ENCODE measurements around the gene SLC38A10. TPM values are rescaled to one million over a fixed set of nuclear protein-coding genes. Genes with fewer than 3 reads are reported as not detected.
"Not testable (repeated sequence)": the region's sequence is repeated elsewhere in the genome, so short reads cannot be mapped to it uniquely, and the experiment has no call there.

Gene SLC38A10
- total RNA-seq, 1 donor from 2014 or later = 36.0 TPM

- intact Hi-C loops (cut with DNase I) = no loop called here
Observed at GRCh38 chr17:81315129-81315884, 20.2 kb upstream of the SLC38A10 start.

GRCh38 chr17:81314398-81315081 is 19.4 kb upstream of the SLC38A10 start:
- intact Hi-C loops (cut with DNase I) = loop anchor here (5.0 kb wide), 1 partner anchor 58 kb away; no protein-coding TSS in a partner anchor
- no peak for DNase-seq (ENCODE audit: low spot score)

More at GRCh38 chr17:81315129-81315884, 20.2 kb upstream of the SLC38A10 start:
- no peak for DNase-seq (ENCODE audit: low spot score)

- DNase-seq (ENCODE audit: low spot score) = no peak
- intact Hi-C loops (cut with DNase I) = loop anchor here (5.0 kb wide), 1 partner anchor 58 kb away; no protein-coding TSS in a partner anchor
Observed at GRCh38 chr17:81313776-81314397, 18.8 kb upstream of the SLC38A10 start.

- intact Hi-C loops (cut with DNase I) = loop anchor here (5.0 kb wide), 1 partner anchor 60 kb away; no protein-coding TSS in a partner anchor
- no peak for DNase-seq (ENCODE audit: low spot score)
Observed at GRCh38 chr17:81312624-81313325, 17.7 kb upstream of the SLC38A10 start.

GRCh38 chr17:81311946-81312345 is 16.8 kb upstream of the SLC38A10 start:
- intact Hi-C loops (cut with DNase I) = loop anchor here (5.0 kb wide), 1 partner anchor 60 kb away; no protein-coding TSS in a partner anchor
- DNase-seq (ENCODE audit: low spot score) = no peak

GRCh38 chr17:81310949-81311550 is 15.9 kb upstream of the SLC38A10 start:
- no peak for DNase-seq (ENCODE audit: low spot score)
- intact Hi-C loops (cut with DNase I) = loop anchor here (5.0 kb wide), 1 partner anchor 61 kb away; no protein-coding TSS in a partner anchor

GRCh38 chr17:81309859-81310839 is 15.0 kb upstream of the SLC38A10 start:
- DNase-seq (ENCODE audit: low spot score) = no peak
- intact Hi-C loops (cut with DNase I) = loop anchor here (5.0 kb wide), 1 partner anchor 62 kb away; no protein-coding TSS in a partner anchor

- intact Hi-C loops (cut with DNase I) = no loop called here
- peak; percentile 93 for DNase-seq (ENCODE audit: low spot score)
Observed at GRCh38 chr17:81309140-81309858, 14.2 kb upstream of the SLC38A10 start.

- intact Hi-C loops (cut with DNase I); DNase-seq (ENCODE audit: low spot score): not testable (repeated sequence)
Observed at GRCh38 chr17:81308784-81309139, 13.7 kb upstream of the SLC38A10 start.

- intact Hi-C loops (cut with DNase I) = no loop called here
- no peak for DNase-seq (ENCODE audit: low spot score)
Observed at GRCh38 chr17:81307636-81308560, 12.8 kb upstream of the SLC38A10 start.

GRCh38 chr17:81306898-81307510 is 11.9 kb upstream of the SLC38A10 start:
- intact Hi-C loops (cut with DNase I) = no loop called here

GRCh38 chr17:81306491-81306890 is 11.4 kb upstream of the SLC38A10 start:
- intact Hi-C loops (cut with DNase I) = no loop called here
- DNase-seq (ENCODE audit: low spot score) = no peak

More at GRCh38 chr17:81306898-81307510, 11.9 kb upstream of the SLC38A10 start:
- no peak for DNase-seq (ENCODE audit: low spot score)

GRCh38 chr17:81305051-81305630 is 10.0 kb upstream of the SLC38A10 start:
- DNase-seq (ENCODE audit: low spot score) = no peak
- intact Hi-C loops (cut with DNase I) = no loop called here

GRCh38 chr17:81304196-81305015 is 9.3 kb upstream of the SLC38A10 start:
- intact Hi-C loops (cut with DNase I) = no loop called here
- no peak for DNase-seq (ENCODE audit: low spot score)

GRCh38 chr17:81303385-81303784 is 8.3 kb upstream of the SLC38A10 start:
- intact Hi-C loops (cut with DNase I) = no loop called here
- no peak for DNase-seq (ENCODE audit: low spot score)
